RWPE1 (cell line): ENCODE measurements around the gene ECM2.
"Not testable (repeated sequence)": the region's sequence is repeated elsewhere in the genome, so short reads cannot be mapped to it uniquely, and the experiment has no call there.

Experiments used
- CTCF ChIA-PET: fragments of 350-600 bp; sonication (Branson Sonifier 250); formaldehyde crosslinking; extraction: SDS; loops from one replicate; lab custom pipeline; 2021; lab: Yijun Ruan, JAX
- POLR2A ChIA-PET: fragments of 400-600 bp; formaldehyde crosslinking; extraction: SDS; loops from one replicate; lab custom pipeline; 2020; ENCODE audit warnings: antibody characterized with exemption; ENCODE audit not compliant: low non-redundant PET; lab: Yijun Ruan, JAX
- DNase-seq: peaks from one replicate; pipeline ENCODE4 v3.0.0; 2012; ENCODE audit warnings: low spot score
- H3K27ac ChIP-seq: fragments of 450-650 bp; 2 replicates; pipeline ENCODE4 v1.5.1; 2017
- CTCF ChIP-seq: fragments of 450-650 bp; conservative IDR thresholded peaks from 2 replicates; pipeline ENCODE4 v1.5.1; 2017; ENCODE audit warnings: low read depth, mild to moderate bottlenecking

ECM2 gene

DNA sequence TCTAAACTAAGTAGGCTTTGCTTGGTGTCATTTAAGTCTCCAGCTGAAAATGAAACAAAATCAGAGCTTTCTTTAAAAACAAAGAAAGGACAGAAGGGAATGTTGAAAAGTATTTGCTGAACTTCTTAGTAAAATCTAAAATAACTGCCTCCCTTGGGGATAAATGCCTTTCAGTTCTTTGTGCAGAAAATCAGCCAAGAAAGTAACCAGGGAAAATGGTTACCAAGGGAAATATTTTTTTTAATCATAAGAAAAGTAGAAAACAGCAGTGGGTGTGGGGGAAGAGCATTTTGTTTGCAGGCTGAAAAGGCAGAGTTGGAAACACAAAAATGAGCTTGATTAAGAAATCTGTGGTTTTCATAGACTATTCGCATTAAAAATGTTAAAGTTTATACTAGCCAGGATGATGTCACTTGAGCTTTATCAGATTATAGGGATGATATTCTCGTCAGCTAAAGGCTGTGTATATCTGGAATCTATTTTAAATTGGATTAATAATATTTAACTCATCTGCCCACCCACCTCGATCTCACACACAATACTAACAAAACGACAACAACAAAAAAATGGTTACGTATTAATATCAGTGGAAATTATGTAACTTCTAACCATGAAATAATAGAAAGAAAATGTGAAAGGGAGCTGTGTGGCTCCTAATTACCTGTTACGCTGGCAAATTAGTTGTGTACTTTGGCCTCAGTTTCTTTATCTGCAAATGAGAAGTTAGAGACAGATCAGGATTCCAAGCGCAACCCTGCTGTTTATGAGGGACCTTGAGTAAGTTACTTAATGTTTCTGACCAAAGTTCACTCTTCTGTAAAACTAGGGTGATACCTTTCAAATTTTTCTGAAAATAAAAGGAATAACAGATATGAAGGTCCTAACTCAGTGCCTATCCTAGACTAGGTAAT, at the start of gene ECM2:
Gene ECM2, minus strand, starts transcription at position 51 of the 911 bp plus-strand sequence. CDS start 13,124 bp downstream, outside the sequence.
- ChIA-PET POLR2A (no interaction called here), CTCF (interaction anchor here (1.0 kb wide), 1 partner anchor 10 kb away, joined by 3 read pairs; no protein-coding TSS in a partner anchor)
- H3K27ac ChIP-seq: no peak within 1 kb of the TSS
- DNase-seq: no peak
- TF ChIP-seq CTCF: no peak

DNA sequence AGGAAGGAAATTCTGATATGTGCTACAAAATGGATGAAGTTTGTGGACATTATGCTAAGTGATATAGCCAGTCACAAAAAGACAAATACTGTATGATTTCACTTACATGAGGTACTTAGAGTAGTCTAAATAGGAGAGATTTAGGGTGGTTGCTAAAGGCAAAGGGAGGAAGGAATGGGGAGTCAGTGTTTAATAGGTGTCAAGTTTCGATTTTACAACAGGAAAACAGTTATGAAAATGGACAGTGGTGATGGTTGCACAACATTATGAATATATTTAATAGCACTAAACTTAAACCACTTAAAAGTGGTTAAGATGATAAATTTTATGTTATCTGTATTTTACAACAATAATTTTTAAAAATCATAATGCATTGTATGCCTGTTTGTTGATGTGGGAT, 40.4 kb upstream of the ECM2 start:
- DNase-seq: no peak
- H3K27ac ChIP-seq: no peak overlapping the region

GRCh38 chr9:92573612-92574011, 37.8 kb upstream of the ECM2 start:
- CTCF ChIA-PET, H3K27ac ChIP-seq, POLR2A ChIA-PET, DNase-seq: not testable (repeated sequence)

More for the DNA sequence above, 40.4 kb upstream of the ECM2 start:
- ChIA-PET CTCF (no interaction called here), POLR2A (no interaction called here)
- no peak for TF ChIP-seq CTCF

- CTCF ChIA-PET, H3K27ac ChIP-seq, POLR2A ChIA-PET, DNase-seq: not testable (repeated sequence)
These were observed 36.1 kb upstream of the ECM2 start for GRCh38 chr9:92571871-92572270.

- ChIA-PET CTCF (no interaction called here), POLR2A (no interaction called here)
- no peak for TF ChIP-seq CTCF
- no peak for DNase-seq
- no peak overlapping the region for H3K27ac ChIP-seq
These were observed 29.2 kb upstream of the ECM2 start for GRCh38 chr9:92564982-92565381.

DNA sequence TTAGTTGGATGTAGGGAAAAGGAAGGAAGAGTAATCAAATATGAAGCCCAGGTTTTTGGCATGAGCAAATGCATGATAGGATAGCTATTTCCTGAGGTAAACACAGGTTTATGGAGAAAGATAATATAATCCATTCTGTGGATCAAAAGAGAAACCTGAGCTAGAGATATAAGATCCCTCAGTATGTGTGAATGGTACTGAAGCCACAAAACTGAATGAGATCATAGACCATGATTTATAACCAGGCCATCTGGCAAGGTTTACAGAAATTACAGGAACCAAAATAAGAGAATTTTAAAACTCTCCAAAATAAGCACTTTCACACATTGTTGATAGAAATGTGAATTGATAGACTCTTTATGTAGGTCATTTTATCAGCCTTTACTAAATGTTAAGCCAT, 28.7 kb upstream of the ECM2 start:
- CTCF ChIA-PET: no interaction called here
- POLR2A ChIA-PET: no interaction called here
- no peak overlapping the region for H3K27ac ChIP-seq
- no peak for TF ChIP-seq CTCF
- DNase-seq: no peak

GRCh38 chr9:92563116-92564100, 27.6 kb upstream of the ECM2 start:
- POLR2A ChIA-PET: no interaction called here
- CTCF ChIA-PET: no interaction called here
- H3K27ac ChIP-seq: no peak overlapping the region
- DNase-seq: no peak
- TF ChIP-seq CTCF: no peak
